ENCODE data around the gene OR1B1.

DNA sequence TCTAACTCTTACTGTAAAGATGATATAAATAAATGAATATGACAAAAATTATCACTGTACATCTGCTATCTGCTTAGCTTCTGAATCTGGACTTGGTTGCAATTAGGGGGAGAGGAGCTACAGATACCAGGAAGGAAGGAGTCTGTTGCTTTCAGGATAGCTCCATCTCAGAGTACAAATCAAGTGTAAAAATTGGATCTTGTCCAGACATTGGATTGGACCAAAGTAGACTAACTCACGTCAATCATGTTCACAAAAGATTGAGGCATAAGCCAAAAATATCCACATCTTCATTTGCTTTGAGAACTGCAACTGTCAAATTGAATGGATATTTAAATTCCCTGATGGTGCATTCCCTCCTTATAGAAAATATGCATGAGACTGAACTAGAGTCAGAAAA, 51.7 kb downstream of the OR1B1 start:
- no peak for TF ChIP-seq EGR1 (IDR thresholded peaks at IDR 0.05)
- TF ChIP-seq, protein P1, sequence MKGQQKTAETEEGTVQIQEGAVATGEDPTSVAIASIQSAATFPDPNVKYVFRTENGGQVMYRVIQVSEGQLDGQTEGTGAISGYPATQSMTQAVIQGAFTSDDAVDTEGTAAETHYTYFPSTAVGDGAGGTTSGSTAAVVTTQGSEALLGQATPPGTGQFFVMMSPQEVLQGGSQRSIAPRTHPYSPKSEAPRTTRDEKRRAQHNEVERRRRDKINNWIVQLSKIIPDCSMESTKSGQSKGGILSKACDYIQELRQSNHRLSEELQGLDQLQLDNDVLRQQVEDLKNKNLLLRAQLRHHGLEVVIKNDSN (IDR thresholded peaks at IDR 0.05): no peak
- TF ChIP-seq, protein P2, sequence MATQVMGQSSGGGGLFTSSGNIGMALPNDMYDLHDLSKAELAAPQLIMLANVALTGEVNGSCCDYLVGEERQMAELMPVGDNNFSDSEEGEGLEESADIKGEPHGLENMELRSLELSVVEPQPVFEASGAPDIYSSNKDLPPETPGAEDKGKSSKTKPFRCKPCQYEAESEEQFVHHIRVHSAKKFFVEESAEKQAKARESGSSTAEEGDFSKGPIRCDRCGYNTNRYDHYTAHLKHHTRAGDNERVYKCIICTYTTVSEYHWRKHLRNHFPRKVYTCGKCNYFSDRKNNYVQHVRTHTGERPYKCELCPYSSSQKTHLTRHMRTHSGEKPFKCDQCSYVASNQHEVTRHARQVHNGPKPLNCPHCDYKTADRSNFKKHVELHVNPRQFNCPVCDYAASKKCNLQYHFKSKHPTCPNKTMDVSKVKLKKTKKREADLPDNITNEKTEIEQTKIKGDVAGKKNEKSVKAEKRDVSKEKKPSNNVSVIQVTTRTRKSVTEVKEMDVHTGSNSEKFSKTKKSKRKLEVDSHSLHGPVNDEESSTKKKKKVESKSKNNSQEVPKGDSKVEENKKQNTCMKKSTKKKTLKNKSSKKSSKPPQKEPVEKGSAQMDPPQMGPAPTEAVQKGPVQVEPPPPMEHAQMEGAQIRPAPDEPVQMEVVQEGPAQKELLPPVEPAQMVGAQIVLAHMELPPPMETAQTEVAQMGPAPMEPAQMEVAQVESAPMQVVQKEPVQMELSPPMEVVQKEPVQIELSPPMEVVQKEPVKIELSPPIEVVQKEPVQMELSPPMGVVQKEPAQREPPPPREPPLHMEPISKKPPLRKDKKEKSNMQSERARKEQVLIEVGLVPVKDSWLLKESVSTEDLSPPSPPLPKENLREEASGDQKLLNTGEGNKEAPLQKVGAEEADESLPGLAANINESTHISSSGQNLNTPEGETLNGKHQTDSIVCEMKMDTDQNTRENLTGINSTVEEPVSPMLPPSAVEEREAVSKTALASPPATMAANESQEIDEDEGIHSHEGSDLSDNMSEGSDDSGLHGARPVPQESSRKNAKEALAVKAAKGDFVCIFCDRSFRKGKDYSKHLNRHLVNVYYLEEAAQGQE (IDR thresholded peaks at IDR 0.05; ENCODE audit: low read depth): no peak
- no peak for TF ChIP-seq NFIC (IDR thresholded peaks at IDR 0.05)
- TF ChIP-seq, protein P3, sequence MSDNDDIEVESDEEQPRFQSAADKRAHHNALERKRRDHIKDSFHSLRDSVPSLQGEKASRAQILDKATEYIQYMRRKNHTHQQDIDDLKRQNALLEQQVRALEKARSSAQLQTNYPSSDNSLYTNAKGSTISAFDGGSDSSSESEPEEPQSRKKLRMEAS (IDR thresholded peaks at IDR 0.05): no peak
- no peak for TF ChIP-seq TAF1 (IDR thresholded peaks at IDR 0.05; ENCODE audit: low read depth)
- no peak for TF ChIP-seq TCF12 (IDR thresholded peaks at IDR 0.05; ENCODE audit: low read depth)
- TF ChIP-seq TEAD4 (IDR thresholded peaks at IDR 0.05): no peak
- no peak for TF ChIP-seq FOXM1 (IDR thresholded peaks at IDR 0.05; ENCODE audit: borderline replicate concordance, low read depth)
- TF ChIP-seq EP300 (IDR thresholded peaks at IDR 0.05; ENCODE audit: borderline replicate concordance): no peak

Measured in Ishikawa (cell line).